Activated CD8-positive, alpha-beta memory T cell treated with anti-CD3 and anti-CD28 coated beads, Interleukin-2, amount 50 U/mL, for 4 hours (primary cell): Measurements from ENCODE around the gene SLC16A9.
"Not testable (repeated sequence)": the region's sequence is repeated elsewhere in the genome, so short reads cannot be mapped to it uniquely, and the experiment has no call there.

ENCODE experiments used
- DNase-seq: peaks from one replicate; pipeline ENCODE4 v3.0.0-alpha.2; 2020

The SLC16A9 gene

GRCh38 chr10:59709395-59710125, at the start of gene SLC16A9:
Gene SLC16A9 (minus strand): TSS chr10:59709850. CDS start chr10:59684291, 25,559 bp downstream.
- no peak for DNase-seq

GRCh38 chr10:59757966-59758365, 48.3 kb upstream of the SLC16A9 start:
- DNase-seq = no peak

GRCh38 chr10:59754951-59755350, 45.3 kb upstream of the SLC16A9 start:
- no peak for DNase-seq

GRCh38 chr10:59753267-59753666, 43.6 kb upstream of the SLC16A9 start, which contains the start of gene MRLN:
Gene MRLN (minus strand): TSS chr10:59753455.
- no peak for DNase-seq

- no peak for DNase-seq
Measured at GRCh38 chr10:59752278-59752940, 42.8 kb upstream of the SLC16A9 start.

- DNase-seq = no peak
Measured at GRCh38 chr10:59750155-59750945, 40.7 kb upstream of the SLC16A9 start.

GRCh38 chr10:59748834-59749233, 39.2 kb upstream of the SLC16A9 start:
- DNase-seq = no peak

GRCh38 chr10:59745163-59745650, 35.6 kb upstream of the SLC16A9 start:
- no peak for DNase-seq

- DNase-seq = not testable (repeated sequence)
Measured at GRCh38 chr10:59744762-59745161, 35.1 kb upstream of the SLC16A9 start.

- DNase-seq = not testable (repeated sequence)
Measured at GRCh38 chr10:59744156-59744555, 34.5 kb upstream of the SLC16A9 start.

- no peak for DNase-seq
Measured at GRCh38 chr10:59741583-59741982, 31.9 kb upstream of the SLC16A9 start.

- no peak for DNase-seq
Measured at GRCh38 chr10:59741048-59741447, 31.4 kb upstream of the SLC16A9 start.

- DNase-seq = no peak
Measured at GRCh38 chr10:59736749-59737148, 27.1 kb upstream of the SLC16A9 start.

GRCh38 chr10:59735296-59735695, 25.6 kb upstream of the SLC16A9 start:
- DNase-seq = no peak

- no peak for DNase-seq
Measured at GRCh38 chr10:59734014-59734462, 24.4 kb upstream of the SLC16A9 start.

- DNase-seq = not testable (repeated sequence)
Measured at GRCh38 chr10:59733321-59734013, 23.8 kb upstream of the SLC16A9 start.

- not testable (repeated sequence) for DNase-seq
Measured at GRCh38 chr10:59732849-59733248, 23.2 kb upstream of the SLC16A9 start.

GRCh38 chr10:59729167-59729566, 19.5 kb upstream of the SLC16A9 start:
- DNase-seq = not testable (repeated sequence)

GRCh38 chr10:59724098-59724938, 14.7 kb upstream of the SLC16A9 start:
- no peak for DNase-seq

- no peak for DNase-seq
Measured at GRCh38 chr10:59720377-59720776, 10.7 kb upstream of the SLC16A9 start.

GRCh38 chr10:59719374-59719773, 9.7 kb upstream of the SLC16A9 start:
- DNase-seq = no peak

GRCh38 chr10:59718257-59718656, 8.6 kb upstream of the SLC16A9 start:
- DNase-seq = no peak
